Natural killer cell (primary cell): ENCODE results near the gene FAT1. TPM values are rescaled to one million over a fixed set of nuclear protein-coding genes. Genes with fewer than 3 reads are reported as not detected.

ENCODE experiments used
- ATAC-seq, 3 donors: fragments of 150-1000 bp in 2 of 3; fragments of 200-7000 bp in 1 of 3; cut with Tn5 transposase; 1 replicate in 1 of 3; 2 replicates in 2 of 3; pipeline ENCODE4 v1.10.0; 2021; ENCODE audit warnings: mild to moderate bottlenecking in 2 of 3, moderate library complexity in 2 of 3
- DNase-seq, 2 donors: peaks; one replicate each; pipeline versions ENCODE4 v3.0.0 to v3.0.0-alpha.2; 2013 to 2021; ENCODE audit warnings: mixed read lengths in 1 of 2
- H3K27ac ChIP-seq: one replicate; pipeline ENCODE4 v1.5.1; 2013; ENCODE audit warnings: mild to moderate bottlenecking, low read length
- H3K27me3 ChIP-seq: one replicate; pipeline ENCODE4 v1.6.1; 2013; ENCODE audit warnings: low read length; ENCODE audit not compliant: control insufficient read depth, insufficient read depth
- H3K36me3 ChIP-seq: one replicate; pipeline ENCODE4 v1.6.1; 2013; ENCODE audit warnings: low read length; ENCODE audit not compliant: control insufficient read depth, insufficient read depth
- H3K4me1 ChIP-seq: one replicate; pipeline ENCODE4 v1.6.1; 2013; ENCODE audit warnings: low read length; ENCODE audit not compliant: control insufficient read depth, insufficient read depth
- H3K4me3 ChIP-seq: one replicate; pipeline ENCODE4 v1.5.1; 2013; ENCODE audit warnings: low read length
- H3K9me3 ChIP-seq: one replicate; pipeline ENCODE4 v1.6.1; 2013; ENCODE audit warnings: low read length; ENCODE audit not compliant: control insufficient read depth, insufficient read depth
- H3K27ac Mint-ChIP-seq, 2 donors: one replicate each; pipeline ENCODE4 v1.8.0; 2022; ENCODE audit warnings: mild to moderate bottlenecking in 2 of 2, mixed read lengths in 2 of 2, moderate library complexity in 1 of 2
- H3K27me3 Mint-ChIP-seq, 2 donors: one replicate each; pipeline ENCODE4 v1.8.0; 2022; ENCODE audit warnings: low read depth in 2 of 2, mixed read lengths in 2 of 2
- H3K36me3 Mint-ChIP-seq: one replicate; pipeline ENCODE4 v1.8.0; 2022; ENCODE audit warnings: mixed read lengths
- H3K4me1 Mint-ChIP-seq, 2 donors: one replicate each; pipeline ENCODE4 v1.8.0; 2022; ENCODE audit warnings: mixed read lengths in 2 of 2
- H3K4me3 Mint-ChIP-seq: one replicate; pipeline ENCODE4 v1.8.0; 2022; ENCODE audit warnings: mild to moderate bottlenecking, moderate library complexity, mixed read lengths
- H3K9me3 Mint-ChIP-seq, 2 donors: one replicate each; pipeline ENCODE4 v1.8.0; 2022; ENCODE audit warnings: mixed read lengths in 2 of 2
- WGBS: methylation state at CpG from one replicate; pipeline ENCODE4 v1.1.7; 2013; ENCODE audit warnings: missing lambda C conversion rate; ENCODE audit not compliant: insufficient coverage; 5-methylcytosine and 5-hydroxymethylcytosine counted together
- intact Hi-C: fragments of 100-400 bp; cut with micrococcal nuclease; formaldehyde crosslinking; loops from one replicate; pipeline ENCODE4 v1.14.2; 2022
- total RNA-seq, 4 donors: library from RNA; stranded (reverse); fragments of 120-200 nt in 1 of 4; gene quantifications; one replicate each; pipeline versions ENCODE4 v1.2.3 to v1.2.4, GENCODE V29; 2013 to 2022
- TF ChIP-seq, protein P1 (sequence below): fragments of 200-600 bp; IDR thresholded peaks from one replicate; pipeline ENCODE4 v1.8.0; 2022; ENCODE audit warnings: antibody characterized with exemption

FAT1 gene
- total RNA-seq, 3 donors from 2014 or later (not counting 1 experiment from before 2014, with no cell fraction given), result not detected

DNA sequence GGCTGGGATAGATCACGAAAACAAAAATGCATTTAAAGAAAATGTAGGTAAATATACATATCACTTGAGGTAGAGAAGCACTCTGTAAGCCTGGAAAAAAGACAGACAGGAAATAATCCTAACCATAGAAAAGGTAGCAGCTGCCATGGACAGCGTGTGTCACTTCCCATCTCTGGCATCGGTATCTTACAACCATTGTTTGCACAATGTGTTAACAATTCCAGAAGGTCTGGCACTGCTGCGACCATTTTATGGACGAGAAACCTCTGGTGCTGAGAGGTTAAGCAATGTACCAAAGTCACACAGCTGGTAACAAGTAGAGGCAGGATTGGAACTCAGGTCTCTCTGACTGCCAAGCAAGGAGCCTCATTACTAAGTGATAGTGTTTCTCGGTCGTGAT lies 166.6 kb downstream of the FAT1 start:
- H3K27me3 Mint-ChIP-seq, result peaks cover 4 to 6% of the 10 kb centered on the region in 2 donors
- H3K4me1 Mint-ChIP-seq, result no peaks in the 10 kb centered on the region
- intact Hi-C loops, result no loop called here
- no peaks in the 10 kb centered on the region for H3K36me3 Mint-ChIP-seq
- Histone ChIP-seq H3K9me3 (no peaks in the 10 kb centered on the region), H3K27me3 (peaks cover 7% of the 10 kb centered on the region), H3K36me3 (no peaks in the 10 kb centered on the region), H3K27ac (no peak overlapping the region), H3K4me1 (no peaks in the 10 kb centered on the region), H3K4me3 (no peak overlapping the region)
- no peaks in the 10 kb centered on the region for H3K9me3 Mint-ChIP-seq
- no peak for DNase-seq
- H3K4me3 Mint-ChIP-seq, result no peak overlapping the region
- no peak for ATAC-seq
- TF ChIP-seq, protein P1, sequence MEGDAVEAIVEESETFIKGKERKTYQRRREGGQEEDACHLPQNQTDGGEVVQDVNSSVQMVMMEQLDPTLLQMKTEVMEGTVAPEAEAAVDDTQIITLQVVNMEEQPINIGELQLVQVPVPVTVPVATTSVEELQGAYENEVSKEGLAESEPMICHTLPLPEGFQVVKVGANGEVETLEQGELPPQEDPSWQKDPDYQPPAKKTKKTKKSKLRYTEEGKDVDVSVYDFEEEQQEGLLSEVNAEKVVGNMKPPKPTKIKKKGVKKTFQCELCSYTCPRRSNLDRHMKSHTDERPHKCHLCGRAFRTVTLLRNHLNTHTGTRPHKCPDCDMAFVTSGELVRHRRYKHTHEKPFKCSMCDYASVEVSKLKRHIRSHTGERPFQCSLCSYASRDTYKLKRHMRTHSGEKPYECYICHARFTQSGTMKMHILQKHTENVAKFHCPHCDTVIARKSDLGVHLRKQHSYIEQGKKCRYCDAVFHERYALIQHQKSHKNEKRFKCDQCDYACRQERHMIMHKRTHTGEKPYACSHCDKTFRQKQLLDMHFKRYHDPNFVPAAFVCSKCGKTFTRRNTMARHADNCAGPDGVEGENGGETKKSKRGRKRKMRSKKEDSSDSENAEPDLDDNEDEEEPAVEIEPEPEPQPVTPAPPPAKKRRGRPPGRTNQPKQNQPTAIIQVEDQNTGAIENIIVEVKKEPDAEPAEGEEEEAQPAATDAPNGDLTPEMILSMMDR, result no peak
- H3K27ac Mint-ChIP-seq, result no peak overlapping the region
- 77% methylated on average over 5 of the region's 7 CpGs for WGBS

DNA sequence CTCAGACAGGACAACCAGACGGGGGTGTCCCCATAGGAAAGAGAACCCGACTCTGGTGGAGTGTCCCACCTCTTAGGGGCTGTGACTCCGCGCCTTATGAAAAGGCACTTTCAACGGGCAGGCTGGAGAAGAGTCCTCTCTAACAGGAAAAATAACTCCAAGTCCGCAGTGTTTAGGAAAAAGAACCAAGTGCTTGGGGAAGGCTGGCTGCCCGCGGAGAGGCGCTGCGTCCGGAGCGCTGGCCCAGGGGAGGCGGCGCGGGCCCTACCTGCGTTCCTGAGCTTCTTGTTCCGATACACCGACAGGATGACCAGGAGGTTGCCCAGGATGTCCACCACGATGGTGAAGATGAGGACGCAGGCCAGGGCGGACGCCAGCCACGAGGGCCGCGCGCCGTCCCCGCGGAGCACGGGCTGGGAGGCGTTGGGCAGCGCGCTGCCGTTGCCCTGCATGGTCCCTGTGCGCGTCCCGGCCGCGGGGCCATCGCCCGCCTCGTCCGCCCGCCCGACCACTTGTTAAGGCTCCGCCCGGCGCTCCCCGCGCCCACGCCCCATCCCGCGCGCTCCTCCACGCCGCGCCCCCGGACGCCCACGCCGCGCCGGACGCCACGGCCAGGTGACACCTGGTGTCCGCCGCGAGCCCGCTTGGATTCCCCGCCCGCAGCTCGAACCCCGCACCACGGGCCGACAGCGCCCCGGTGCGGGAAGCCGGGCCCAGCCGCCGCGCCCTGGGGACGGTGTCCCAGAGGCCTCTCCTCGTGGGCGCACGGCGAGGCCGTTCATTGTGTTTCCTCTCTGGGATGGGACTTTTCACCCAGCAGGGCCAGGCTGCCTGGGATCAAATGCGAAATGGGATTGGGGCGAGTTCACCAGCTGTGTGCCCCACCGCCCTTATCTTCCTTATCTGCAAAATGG lies 168.5 kb downstream of the FAT1 start, which contains the start of gene MTNR1A:
TSS of gene MTNR1A (minus strand) at position 654 of the 914 bp plus-strand sequence. CDS start at position 452, 202 bp downstream.
- Histone ChIP-seq H3K27ac (no peak within 1 kb of the TSS), H3K36me3 (no peaks in the 10 kb centered on the region), H3K4me1 (no peaks in the 10 kb centered on the region), H3K27me3 (peaks cover 7% of the 10 kb centered on the region), H3K9me3 (no peaks in the 10 kb centered on the region), H3K4me3 (no peak within 1 kb of the TSS)
- TF ChIP-seq, protein P1, result no peak
- ATAC-seq (no peak), DNase-seq (no peak)
- H3K36me3 Mint-ChIP-seq, result no peaks in the 10 kb centered on the region
- H3K4me3 Mint-ChIP-seq, result no peak within 1 kb of the TSS
- 11% methylated on average over 91 of the region's 91 CpGs for WGBS
- intact Hi-C loops, result no loop called here
- peaks cover 0 to 5% of the 10 kb centered on the region in 2 donors for H3K9me3 Mint-ChIP-seq
- no peaks in the 10 kb centered on the region for H3K4me1 Mint-ChIP-seq
- peaks cover 4 to 6% of the 10 kb centered on the region in 2 donors for H3K27me3 Mint-ChIP-seq
- no peak within 1 kb of the TSS for H3K27ac Mint-ChIP-seq

DNA sequence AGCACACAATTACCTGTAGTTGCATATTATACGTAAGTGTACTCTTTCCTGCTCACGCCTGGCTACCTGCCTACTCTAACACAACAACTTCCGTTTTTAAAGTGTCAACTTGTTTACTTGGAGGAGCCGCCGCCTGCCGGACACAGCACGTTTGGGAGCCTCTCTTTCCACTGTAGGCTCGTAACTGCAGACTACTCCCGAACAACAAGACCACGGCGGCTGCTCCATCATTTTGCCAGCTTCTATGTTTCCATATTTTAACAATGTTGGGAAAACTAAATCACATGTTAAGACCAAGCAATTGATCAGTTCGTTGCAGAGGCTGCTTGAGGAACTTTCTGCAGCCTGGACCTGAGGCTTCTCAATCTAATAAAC lies 169.1 kb downstream of the FAT1 start:
- DNase-seq (no peak), ATAC-seq (no peak)
- no peaks in the 10 kb centered on the region for H3K4me1 ChIP-seq
- intact Hi-C loops, result no loop called here
- H3K9me3 Mint-ChIP-seq, result peaks cover 0 to 5% of the 10 kb centered on the region in 2 donors
- peaks cover 7% of the 10 kb centered on the region for H3K27me3 ChIP-seq
- 3% methylated on average over 12 of the region's 12 CpGs for WGBS
- H3K36me3 Mint-ChIP-seq, result no peaks in the 10 kb centered on the region
- no peaks in the 10 kb centered on the region for H3K4me1 Mint-ChIP-seq
- H3K4me3 ChIP-seq, result no peak overlapping the region
- no peak overlapping the region for H3K27ac Mint-ChIP-seq
- no peaks in the 10 kb centered on the region for H3K36me3 ChIP-seq
- H3K27ac ChIP-seq, result no peak overlapping the region
- no peak overlapping the region for H3K4me3 Mint-ChIP-seq
- TF ChIP-seq, protein P1, result no peak
- no peaks in the 10 kb centered on the region for H3K9me3 ChIP-seq
- H3K27me3 Mint-ChIP-seq, result peaks cover 4 to 6% of the 10 kb centered on the region in 2 donors
